SK-MEL-5 (cell line): Measurements from ENCODE around the gene ARID1B. TPM values are rescaled to one million over a fixed set of nuclear protein-coding genes. Genes with fewer than 3 reads are reported as not detected.

ENCODE experiments used
- DNase-seq: peaks from one replicate; pipeline ENCODE4 v3.0.0-alpha.2; 2016; ENCODE audit warnings: low read depth, low spot score
- in situ Hi-C: cut with HindIII; loops from 2 replicates; pipeline ENCODE4 v1.10.0; 2016; ENCODE audit warnings: low sequenced_read_pairs, high pct_unique_total_duplicates, low pct_unique_long_range_greater_than_20kb
- total RNA-seq: library from RNA; depleted of rRNA; stranded (reverse); fragments of >200 nt; shearing (Covaris generic); gene quantifications from 2 replicates; pipeline ENCODE4 v1.2.3, GENCODE V29; 2014

Gene ARID1B
- total RNA-seq, 1 experiment from 2014 or later = 20.0 TPM

DNA sequence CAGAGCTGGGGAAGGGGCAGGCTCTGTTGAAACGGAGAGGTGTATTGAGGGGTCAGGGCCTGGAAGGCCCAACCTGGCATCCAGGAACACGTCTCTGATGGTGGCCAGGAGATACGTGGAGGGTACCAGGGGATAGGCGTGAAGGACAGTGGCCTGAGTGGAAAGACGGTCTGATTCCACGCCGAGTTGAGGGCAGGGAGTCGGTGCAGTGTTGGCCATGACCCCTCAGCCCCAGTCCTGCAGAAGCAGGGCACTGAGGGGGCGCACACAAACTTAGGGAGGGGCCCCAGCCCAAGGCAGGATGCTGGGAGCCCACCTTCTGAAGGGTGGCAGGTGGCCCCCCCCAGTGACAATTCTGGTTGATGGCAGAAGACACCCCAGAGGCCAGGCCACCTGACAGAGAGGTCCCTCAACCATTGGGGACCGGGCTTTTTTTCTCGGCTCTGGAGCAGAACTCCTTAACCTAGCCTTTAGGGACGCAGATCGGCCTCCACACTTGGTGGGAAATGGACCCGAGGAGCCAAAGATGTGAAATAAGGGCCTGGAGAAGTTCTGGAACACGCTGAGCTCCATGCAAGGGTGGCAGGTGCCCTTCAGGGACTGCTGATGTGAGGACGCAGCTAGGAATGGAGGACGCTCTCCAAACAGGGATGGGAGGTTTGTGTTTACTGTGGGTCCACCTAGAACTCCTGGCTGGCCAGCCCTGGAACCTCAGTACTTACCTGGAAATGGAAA is 455.1 kb downstream of the ARID1B start:
- no peak for DNase-seq
- in situ Hi-C loops = no loop called here

DNA sequence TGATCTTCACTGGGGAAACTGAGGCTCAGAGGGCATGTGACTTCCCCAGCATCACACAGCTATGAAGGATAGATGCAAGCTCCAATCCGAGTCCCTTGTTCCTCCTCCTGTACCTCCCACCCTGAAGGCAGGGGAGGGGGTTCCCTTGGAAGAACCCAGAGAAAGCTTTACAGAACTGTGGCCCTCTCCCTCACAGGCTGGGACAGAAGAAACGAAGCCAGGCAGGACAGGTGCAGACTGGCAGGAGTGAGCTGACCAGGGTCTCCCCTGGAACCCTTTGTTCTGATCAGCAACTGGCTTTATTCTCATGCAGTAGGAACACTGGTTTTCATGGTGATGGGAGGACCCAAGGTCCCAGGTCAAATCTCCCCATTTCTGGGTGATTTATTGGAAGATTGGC is 456.0 kb downstream of the ARID1B start:
- in situ Hi-C loops = no loop called here
- no peak for DNase-seq

DNA sequence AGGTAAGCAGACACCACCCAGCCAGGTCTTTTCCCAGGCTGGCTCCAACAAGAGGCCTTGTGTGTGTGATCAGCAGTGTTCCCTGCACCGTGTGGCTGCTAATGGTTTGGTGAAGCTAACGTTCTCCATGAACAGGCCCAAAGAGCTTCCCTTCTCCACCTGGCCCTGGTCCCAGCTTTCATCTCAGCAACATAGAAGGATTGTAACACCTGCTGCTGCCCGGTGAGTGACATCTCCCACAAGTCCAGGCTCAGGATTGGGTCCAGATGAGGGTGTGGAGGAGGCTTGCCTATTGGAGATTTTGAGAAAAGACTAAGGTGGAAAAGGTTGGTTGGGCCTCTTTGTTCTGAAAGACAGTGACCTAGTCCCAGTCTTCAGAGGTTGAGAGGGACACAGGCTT is 456.5 kb downstream of the ARID1B start:
- no peak for DNase-seq

DNA sequence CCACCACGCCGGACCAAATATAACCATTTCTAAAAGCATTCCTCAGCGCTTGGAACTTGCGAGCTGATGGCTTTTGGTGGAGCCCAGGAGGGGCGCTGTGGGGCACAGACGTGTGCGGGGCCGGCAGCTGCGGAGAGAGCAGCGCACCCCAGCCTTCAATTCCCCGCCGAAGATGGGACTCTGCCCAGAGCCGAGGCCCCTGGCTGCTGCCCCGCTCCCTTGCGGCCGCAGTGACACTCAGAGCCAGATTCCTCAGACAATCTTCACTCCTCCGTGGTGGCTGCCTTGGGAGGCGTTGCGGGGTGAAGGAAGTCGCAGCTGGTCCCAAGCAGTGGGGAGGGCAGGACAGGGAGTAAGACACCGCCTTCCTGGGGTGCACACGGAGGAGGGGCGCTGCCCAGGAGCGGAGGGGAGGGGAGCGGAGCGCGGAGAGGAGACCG is 458.4 kb downstream of the ARID1B start:
- in situ Hi-C loops = no loop called here

More for the DNA sequence above, 456.5 kb downstream of the ARID1B start:
- in situ Hi-C loops = no loop called here

DNA sequence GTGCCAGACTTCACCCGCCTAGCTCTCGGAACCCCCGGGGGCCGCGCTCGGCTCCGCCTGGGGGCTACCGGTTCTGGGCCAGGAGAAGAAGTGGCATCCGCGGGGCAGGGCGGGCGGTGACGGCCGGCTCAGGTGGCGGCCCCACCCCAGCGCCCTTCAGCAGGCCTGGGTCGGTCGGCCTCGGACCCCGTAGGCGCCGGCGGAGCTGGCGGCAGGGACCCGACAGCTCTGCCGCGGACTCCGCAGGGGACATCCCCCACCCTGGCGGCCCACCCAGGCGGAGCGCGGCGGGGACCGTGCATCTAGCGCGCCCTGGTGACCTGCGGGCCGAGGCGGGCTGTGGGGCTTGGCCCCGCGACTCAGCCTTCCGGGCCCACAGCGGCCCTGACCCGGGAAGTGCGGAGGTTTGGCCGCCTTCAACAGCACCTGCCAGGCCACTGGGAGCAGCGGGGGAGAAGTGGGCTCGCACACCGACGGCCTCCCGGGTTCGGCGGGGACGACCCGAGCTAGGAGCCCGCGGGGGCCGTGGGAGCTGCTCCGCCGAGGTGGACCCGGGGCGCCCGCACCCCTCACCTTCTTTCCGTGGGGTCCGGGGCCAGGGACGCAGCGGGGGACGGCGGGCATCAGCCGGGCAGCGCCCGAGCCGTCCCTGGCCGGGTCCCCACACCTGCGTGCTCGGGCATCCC is 459.0 kb downstream of the ARID1B start:
- DNase-seq = no peak
- in situ Hi-C loops = no loop called here

More for the DNA sequence above, 458.4 kb downstream of the ARID1B start:
- DNase-seq = no peak

DNA sequence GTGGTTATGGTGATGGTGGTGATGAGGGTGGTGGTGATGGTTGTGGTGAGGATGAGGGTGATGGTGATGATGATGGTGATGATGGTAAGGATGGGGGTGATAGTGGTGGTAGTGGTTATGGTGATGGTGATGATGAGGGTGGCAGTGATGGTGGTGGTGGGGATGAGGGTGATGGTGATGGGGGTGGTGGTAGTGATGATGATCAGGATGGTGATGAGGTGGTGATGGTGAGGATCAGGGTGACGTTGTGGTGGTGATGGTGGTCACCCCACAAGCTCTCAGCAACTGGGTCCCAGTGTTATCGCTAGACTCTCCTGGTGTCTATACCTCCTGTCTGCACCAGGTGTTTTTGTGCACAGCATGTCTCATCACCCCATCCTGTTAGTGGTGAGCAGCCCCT is 461.2 kb downstream of the ARID1B start:
- in situ Hi-C loops = no loop called here
- DNase-seq = no peak

DNA sequence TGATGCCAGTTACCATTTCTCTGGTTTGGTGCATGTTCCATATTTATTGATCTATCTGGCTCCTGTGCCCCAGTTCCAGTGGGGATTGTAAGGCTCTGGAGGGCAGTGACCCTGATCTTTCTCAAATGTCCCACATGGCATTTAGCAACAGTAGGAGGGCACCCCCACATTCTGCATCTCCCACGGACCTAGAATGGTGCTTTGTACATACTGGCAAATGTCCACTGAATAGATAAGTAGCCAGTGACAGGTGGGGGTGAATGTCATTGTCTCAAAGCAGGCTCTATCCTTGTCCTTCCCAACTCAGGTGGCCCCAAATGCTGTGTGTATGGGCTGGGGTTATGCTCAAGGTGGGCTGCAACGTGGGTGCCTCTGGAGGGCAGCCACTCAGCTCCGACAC is 462.0 kb downstream of the ARID1B start:
- in situ Hi-C loops = no loop called here
- no peak for DNase-seq

DNA sequence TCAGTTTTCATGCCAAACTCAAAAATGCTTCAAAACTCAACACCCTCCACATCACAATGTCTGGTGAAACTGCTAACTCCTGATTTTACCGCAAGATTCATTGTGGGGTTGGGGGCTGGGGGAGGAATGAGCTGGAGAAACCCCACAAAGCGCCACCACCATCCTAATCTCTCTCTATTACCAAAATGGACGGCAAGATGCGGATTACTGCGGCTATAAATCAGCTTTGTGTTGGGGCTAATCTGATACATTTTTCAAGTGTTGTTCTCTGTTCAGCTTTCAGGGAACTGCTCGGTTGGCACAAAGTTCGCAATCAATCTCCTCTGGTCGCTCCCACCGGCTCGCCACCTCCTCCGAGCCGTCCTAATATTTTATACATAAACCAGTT is 462.5 kb downstream of the ARID1B start:
- DNase-seq = no peak
- in situ Hi-C loops = no loop called here

DNA sequence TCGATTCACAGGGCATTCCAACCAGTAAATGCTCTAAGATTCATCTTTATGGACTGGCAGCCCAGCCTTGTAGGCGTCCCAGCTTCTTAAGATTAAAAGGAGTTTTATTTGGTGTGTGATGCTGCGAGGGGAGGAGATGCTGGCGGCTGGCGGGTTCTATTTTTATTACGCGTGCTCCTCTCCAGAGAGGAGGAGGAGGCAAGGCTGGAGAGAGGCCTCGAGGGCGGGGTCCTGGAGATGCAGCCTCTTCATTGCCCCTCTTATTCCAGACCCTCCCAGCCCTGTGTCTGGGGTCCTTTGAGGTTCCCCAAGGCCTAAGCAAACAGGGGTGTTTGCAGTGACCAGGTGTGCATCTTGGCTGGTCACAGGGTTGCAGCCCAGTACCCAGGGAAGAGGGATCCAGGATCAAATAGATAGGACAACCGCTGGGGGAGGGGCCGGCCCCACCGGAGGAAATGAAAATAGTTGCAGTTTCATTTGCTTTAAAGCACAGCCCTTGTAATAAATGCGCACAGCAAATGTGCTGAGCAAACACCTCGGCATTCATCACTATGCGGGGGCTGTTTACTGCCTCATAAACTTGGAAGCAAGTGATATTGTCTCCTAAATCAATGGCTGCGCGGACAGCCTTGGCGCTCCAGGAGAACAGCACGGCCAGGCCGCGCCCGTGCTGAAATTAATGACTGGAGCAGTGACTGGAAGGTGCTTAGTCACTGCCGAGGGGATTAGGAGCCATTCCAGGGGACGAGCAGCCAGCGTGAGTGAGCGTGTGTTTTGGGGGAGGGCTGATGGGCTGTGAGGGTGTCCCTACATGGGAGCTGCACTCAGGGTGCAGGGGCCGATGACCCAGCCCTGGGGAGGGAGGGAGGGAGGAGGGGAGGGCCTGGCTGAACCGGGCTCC is 463.1 kb downstream of the ARID1B start:
- no peak for DNase-seq
- in situ Hi-C loops = no loop called here

DNA sequence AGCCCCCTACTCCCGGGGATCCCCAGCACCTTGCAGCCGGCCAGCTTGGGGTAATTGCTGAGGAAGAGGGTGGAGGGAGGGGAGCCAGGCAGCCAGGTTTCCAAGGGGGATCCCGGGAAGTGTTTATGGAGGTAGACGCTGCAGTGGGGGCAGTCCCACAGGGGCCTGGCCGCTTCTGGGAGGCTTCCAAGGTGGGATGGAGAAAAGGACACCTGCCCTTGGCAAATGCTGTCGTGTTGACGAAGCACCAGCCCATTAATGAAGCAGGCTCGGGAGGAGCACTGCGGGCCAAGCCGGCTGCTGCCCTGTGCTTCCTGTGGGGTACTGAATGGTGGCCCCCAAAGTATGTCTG is 463.8 kb downstream of the ARID1B start:
- DNase-seq = no peak
- in situ Hi-C loops = no loop called here

DNA sequence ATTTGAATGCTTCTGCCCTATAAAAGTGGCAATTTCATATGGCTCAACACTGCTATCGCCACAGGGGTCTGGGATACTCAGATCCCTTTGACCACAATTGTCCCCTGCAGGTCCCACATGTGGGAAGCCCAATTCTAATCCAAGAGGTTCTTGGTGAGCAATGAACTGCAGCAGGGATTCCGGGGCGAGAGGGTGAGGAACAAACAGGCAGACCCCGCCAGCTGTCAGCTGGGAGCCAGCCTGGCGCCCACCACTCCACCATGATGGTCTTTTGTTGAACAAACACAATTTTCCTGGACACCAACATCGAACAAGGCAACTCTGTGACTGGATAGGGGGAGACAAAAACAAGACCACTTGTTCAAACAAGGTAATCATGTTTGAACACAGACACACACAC is 465.6 kb downstream of the ARID1B start:
- in situ Hi-C loops = no loop called here

DNA sequence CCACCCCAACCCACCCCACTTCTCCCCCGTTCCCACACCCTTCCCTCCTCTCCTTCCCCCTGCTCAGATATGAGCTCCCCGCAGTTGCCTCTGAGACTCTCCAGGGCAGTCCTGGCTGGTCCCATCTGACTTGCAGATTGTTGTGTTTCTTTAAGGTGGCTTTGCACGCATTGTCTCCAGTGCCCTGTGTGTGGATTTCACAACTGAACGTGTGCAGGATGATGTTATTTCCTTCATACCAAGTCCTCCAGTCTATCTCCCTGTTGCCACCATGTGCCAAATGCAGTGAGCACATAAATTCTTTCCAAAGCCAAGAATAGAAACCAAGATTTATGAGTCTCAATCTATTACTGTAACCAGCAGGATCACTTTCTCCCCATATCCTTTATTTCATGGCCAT is 467.0 kb downstream of the ARID1B start:
- no peak for DNase-seq
- in situ Hi-C loops = no loop called here

More for the DNA sequence above, 465.6 kb downstream of the ARID1B start:
- DNase-seq = no peak

DNA sequence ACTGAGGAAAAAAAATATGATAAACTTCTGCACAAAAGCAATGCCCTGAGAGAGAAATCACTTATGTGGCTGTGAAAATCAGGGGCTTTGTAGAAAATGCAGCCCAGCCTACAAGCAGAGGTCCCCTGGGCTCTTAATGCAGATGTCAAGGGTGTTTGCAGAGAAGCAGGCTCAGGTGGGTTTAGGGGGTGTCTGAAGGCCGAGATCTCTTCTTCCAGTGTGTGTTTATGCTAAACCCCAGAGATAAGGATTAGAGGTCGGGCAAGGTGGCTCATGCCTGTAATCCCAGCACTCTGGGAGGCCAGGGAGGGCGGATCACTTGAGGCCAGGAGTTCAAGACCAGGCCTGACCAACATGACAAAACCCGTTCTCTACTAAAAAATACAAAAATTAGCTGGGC is 467.6 kb downstream of the ARID1B start:
- in situ Hi-C loops = no loop called here

DNA sequence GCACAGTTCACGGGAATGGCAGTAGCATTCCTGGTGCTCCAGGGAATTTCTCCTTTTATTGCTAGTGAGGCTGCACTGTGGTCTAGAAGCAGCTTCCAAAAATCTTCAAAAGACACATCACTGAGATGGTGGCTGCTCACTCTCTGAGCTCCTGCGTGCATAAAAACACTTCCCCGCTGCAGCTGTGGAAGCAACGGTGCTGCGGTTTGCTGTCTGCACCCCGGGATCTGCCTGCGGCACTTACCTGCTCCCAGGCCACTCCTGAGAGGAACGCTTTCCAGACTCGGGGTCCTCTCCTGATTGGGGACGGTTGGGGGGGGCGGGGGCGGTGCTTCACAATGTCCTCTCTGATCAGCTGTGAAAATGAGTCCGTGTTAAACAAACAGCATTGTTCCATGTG is 468.3 kb downstream of the ARID1B start:
- no peak for DNase-seq
- in situ Hi-C loops = no loop called here

More for the DNA sequence above, 467.6 kb downstream of the ARID1B start:
- no peak for DNase-seq

DNA sequence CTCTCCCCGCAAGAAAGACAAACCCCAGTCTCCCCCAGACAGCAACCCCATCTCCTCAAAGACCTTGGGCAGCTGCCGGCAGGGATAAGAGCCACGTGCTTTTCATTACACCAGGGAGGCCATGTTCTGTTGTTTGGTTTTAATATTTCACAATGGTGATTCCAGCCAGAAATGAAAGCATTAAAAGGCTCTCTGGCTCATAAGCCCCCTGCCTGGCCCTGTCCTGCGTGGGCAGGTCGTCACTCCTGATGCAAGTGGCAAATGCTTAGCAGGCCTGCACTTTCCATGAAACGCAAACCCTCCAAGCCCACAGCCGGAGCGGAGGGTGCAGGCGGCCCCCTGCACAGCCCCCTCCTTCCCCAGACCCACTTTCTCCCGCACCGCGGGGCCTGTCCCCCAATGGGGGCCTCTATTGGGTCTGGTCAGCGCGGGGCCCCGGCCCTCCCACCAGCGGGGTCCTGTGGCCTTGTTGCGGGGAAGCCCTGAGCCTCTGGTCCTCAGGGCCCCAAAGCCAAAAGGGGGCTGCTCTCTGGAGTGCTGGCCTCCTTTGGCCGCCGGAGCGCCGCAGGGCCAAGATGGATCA is 469.0 kb downstream of the ARID1B start:
- in situ Hi-C loops = no loop called here
- no peak for DNase-seq

DNA sequence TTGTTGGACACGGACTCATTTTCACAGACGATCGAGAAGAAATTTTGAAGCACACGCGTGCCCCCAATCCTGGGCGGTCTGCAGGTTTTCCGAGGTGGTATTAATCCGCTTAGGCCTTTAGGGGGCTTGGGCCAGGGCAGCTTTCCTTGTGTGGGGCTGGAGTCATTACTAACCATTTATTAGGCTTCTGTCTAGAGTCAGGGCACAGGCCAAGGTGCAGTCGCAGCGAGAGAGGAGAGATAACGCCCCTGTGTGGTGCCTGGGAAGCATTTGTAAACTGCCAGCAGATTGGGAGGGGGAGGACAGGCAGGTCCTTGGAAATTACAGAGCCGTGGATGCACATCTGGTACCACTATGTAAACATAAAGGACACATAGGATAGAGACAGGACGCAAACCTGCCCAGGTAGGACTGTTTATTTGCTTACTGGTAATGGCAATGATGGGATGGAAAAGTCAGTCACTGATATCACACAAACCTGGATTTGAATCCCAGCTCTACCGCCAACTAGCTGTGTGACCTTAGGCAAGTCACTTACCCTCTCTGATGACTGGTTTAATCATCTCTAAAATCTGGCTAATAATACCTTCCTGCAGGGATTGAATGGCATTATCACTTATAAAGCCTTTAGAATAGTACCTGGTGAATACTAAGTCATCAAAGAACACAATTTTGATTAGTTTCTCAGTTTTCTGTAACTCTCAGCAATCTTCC is 469.8 kb downstream of the ARID1B start:
- DNase-seq = no peak
- in situ Hi-C loops = no loop called here

DNA sequence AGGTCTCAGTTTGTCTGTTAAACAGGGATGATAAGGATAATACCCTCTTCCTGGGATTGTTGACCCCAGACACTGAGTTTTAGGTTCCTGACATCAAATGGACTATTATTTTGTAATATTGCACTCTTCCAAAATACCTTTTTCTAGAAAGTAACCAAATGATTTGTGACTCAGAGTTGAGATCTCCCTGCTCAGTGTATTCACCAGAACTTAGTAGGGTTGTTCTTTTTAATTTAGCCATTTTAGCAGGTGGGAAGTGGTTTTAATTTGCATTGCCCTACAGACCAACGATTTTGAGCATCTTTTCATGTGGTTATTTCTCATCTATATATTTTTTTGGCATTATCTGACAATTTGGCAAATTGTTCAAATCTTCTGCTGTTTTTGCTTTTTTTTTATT is 471.1 kb downstream of the ARID1B start:
- no peak for DNase-seq
- in situ Hi-C loops = no loop called here
